Upper lobe of left lung (tissue), 4 donors: ENCODE results near the gene KIF25.

Experiments
- POLR2A ChIP-seq, 4 donors: fragments of 450-650 bp; IDR thresholded peaks; one replicate each; pipeline ENCODE4 v1.5.1; 2016 to 2017; ENCODE audit warnings: antibody characterized with exemption in 4 of 4, mild to moderate bottlenecking in 2 of 4
- POLR2AphosphoS5 ChIP-seq, 2 donors: sonication (generic); formaldehyde crosslinking; IDR thresholded peaks; one replicate each; pipeline ENCODE4 v1.5.1; 2017; ENCODE audit warnings: antibody characterized with exemption in 2 of 2
- TF ChIP-seq, protein P1 (sequence below), 6 experiments: fragments of 450-650 bp in 4 of 6; fragments of 200-600 bp in 2 of 6; sonication (generic) in 2 of 6; IDR thresholded peaks; one replicate each; pipeline ENCODE4 v1.5.1; 2016 to 2019; ENCODE audit warnings: antibody characterized with exemption in 6 of 6

DNA sequence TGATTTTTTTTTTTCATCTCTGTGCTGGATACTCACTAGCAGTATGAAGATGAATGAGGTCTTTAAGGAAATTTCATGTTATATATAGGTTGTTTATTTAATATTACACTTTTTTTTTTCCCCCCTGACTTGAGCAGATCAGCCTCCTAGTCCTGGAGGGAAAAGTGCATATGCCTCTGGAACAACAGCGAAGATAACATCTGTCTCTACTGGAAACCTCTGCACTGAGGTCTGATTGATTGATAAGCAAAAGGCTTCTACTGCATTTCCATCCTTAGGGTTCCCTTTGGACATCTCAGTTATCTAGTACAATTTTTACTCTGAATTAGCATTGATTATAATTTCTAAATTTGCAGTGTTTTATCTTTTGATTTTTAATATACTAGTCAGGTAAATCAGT, 49.8 kb upstream of the KIF25 start:
- TF ChIP-seq, protein P1, sequence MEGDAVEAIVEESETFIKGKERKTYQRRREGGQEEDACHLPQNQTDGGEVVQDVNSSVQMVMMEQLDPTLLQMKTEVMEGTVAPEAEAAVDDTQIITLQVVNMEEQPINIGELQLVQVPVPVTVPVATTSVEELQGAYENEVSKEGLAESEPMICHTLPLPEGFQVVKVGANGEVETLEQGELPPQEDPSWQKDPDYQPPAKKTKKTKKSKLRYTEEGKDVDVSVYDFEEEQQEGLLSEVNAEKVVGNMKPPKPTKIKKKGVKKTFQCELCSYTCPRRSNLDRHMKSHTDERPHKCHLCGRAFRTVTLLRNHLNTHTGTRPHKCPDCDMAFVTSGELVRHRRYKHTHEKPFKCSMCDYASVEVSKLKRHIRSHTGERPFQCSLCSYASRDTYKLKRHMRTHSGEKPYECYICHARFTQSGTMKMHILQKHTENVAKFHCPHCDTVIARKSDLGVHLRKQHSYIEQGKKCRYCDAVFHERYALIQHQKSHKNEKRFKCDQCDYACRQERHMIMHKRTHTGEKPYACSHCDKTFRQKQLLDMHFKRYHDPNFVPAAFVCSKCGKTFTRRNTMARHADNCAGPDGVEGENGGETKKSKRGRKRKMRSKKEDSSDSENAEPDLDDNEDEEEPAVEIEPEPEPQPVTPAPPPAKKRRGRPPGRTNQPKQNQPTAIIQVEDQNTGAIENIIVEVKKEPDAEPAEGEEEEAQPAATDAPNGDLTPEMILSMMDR (IDR thresholded peaks at IDR 0.05), result no peak
- no peak for TF ChIP-seq POLR2A (IDR thresholded peaks at IDR 0.05)
- no peak for TF ChIP-seq POLR2AphosphoS5 (IDR thresholded peaks at IDR 0.05)
